Osteocyte (in vitro differentiated cells): ENCODE measurements around the gene ZNF438. TPM values are rescaled to one million over a fixed set of nuclear protein-coding genes. Genes with fewer than 3 reads are reported as not detected.

Experiments used
- DNase-seq: peaks from one replicate; pipeline ENCODE4 v3.0.0; 2021; ENCODE audit warnings: mixed read lengths; ENCODE audit not compliant: unreplicated experiment; ENCODE audit errors: extremely low spot score
- H3K27ac Mint-ChIP-seq: one replicate; pipeline ENCODE4 v1.8.0; 2021; ENCODE audit warnings: mild to moderate bottlenecking, mixed read lengths; ENCODE audit not compliant: unreplicated experiment
- H3K27me3 Mint-ChIP-seq: one replicate; pipeline ENCODE4 v1.8.0; 2021; ENCODE audit warnings: mixed read lengths; ENCODE audit not compliant: unreplicated experiment
- H3K36me3 Mint-ChIP-seq: one replicate; pipeline ENCODE4 v1.8.0; 2021; ENCODE audit warnings: mixed read lengths; ENCODE audit not compliant: unreplicated experiment
- H3K4me1 Mint-ChIP-seq: one replicate; pipeline ENCODE4 v1.8.0; 2021; ENCODE audit warnings: mixed read lengths; ENCODE audit not compliant: unreplicated experiment
- H3K4me3 Mint-ChIP-seq: one replicate; pipeline ENCODE4 v1.8.0; 2021; ENCODE audit warnings: mild to moderate bottlenecking, moderate library complexity, mixed read lengths; ENCODE audit not compliant: unreplicated experiment
- H3K9me3 Mint-ChIP-seq: one replicate; pipeline ENCODE4 v1.8.0; 2021; ENCODE audit warnings: mixed read lengths; ENCODE audit not compliant: unreplicated experiment
- total RNA-seq: library from RNA; stranded (reverse); gene quantifications from 2 replicates; pipeline ENCODE4 v1.2.1, GENCODE V29; 2021
- TF ChIP-seq, protein P1 (sequence below): fragments of 200-600 bp; sonication (generic); IDR thresholded peaks from 2 replicates; pipeline ENCODE4 v1.5.0; 2021; ENCODE audit warnings: antibody characterized with exemption, mild to moderate bottlenecking, moderate library complexity

The ZNF438 gene
- total RNA-seq, 1 donor from 2014 or later: 4.8 TPM

DNA sequence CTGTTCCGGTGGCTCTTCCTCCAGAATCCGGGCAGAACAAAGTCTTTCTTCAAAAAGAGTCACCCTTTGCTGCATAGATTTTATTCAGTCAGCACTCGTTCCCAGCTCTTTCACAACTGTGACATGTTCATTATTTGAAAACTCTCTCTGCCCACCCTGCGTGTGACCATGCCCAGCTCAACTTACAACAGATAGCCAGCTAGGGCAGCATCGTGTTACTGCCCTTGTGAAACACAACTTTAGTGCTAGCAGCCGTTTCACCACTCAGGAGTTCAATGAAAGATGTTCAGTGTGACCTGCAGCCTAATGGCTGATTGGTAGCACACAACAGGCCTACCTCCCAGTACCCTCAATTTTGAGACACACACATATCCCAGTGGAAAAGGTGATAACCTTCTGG lies 57.9 kb downstream of the ZNF438 start:
- H3K36me3 Mint-ChIP-seq: no peaks in the 10 kb centered on the region
- no peak for DNase-seq
- TF ChIP-seq, protein P1, sequence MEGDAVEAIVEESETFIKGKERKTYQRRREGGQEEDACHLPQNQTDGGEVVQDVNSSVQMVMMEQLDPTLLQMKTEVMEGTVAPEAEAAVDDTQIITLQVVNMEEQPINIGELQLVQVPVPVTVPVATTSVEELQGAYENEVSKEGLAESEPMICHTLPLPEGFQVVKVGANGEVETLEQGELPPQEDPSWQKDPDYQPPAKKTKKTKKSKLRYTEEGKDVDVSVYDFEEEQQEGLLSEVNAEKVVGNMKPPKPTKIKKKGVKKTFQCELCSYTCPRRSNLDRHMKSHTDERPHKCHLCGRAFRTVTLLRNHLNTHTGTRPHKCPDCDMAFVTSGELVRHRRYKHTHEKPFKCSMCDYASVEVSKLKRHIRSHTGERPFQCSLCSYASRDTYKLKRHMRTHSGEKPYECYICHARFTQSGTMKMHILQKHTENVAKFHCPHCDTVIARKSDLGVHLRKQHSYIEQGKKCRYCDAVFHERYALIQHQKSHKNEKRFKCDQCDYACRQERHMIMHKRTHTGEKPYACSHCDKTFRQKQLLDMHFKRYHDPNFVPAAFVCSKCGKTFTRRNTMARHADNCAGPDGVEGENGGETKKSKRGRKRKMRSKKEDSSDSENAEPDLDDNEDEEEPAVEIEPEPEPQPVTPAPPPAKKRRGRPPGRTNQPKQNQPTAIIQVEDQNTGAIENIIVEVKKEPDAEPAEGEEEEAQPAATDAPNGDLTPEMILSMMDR: no peak
- no peaks in the 10 kb centered on the region for H3K9me3 Mint-ChIP-seq
- peaks cover 24% of the 10 kb centered on the region for H3K4me1 Mint-ChIP-seq
- peak overlapping the region; percentile 58 for H3K27ac Mint-ChIP-seq
- H3K4me3 Mint-ChIP-seq: no peak overlapping the region
- no peaks in the 10 kb centered on the region for H3K27me3 Mint-ChIP-seq

DNA sequence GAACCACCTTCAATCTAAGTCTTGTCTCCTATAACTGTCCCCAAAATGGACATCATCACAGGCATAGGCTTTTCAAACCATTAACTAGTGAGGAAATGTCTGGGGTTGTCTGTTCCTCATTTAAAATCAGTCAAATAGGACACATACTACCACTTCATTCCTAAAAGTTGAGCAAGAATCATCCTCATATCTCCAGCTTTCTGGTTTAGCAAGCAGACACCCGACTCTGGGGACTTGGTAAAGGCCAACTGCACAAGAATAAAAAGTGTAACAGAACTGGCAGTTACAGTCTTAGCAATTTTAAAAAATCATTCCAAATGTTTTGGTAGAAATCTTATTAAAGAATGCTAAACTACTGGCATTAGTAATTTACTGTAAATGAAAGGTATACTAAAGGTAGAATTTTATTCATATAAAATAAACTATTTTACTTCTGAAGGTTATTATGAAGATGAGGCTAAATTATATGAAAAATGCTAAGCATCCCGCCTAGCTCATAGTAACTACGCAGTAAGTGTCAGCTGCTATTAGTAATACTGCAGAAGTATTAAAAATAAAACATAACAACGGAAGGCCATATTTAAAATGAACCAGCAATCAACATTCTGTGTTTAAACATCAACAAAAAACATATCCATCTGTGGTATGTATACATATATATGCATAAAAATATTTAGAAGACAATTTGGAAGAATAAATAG lies 60.8 kb downstream of the ZNF438 start:
- DNase-seq: no peak
- Mint-ChIP-seq H3K4me3 (no peak overlapping the region), H3K9me3 (no peaks in the 10 kb centered on the region), H3K4me1 (peaks cover 37% of the 10 kb centered on the region), H3K27ac (no peak overlapping the region), H3K36me3 (no peaks in the 10 kb centered on the region), H3K27me3 (no peaks in the 10 kb centered on the region)
- TF ChIP-seq, protein P1: no peak

DNA sequence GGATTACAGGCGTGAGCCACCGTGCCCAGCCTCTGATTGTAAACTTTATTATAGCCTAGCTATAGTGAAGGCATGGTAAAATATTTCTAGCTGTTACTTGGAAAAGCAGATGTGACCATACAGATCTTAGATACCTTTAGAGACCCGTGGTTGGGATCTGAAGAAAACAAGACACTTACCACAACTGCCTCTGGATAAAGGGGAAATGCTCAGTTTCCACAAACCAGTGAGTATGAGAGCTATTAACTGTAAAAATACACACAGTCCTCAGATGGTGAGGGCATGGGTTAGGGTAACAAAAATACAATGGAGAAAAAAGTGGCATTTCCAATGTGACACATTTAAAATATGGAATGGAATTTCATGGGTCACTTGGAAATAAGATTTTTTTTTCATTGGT lies 63.0 kb downstream of the ZNF438 start:
- DNase-seq: no peak
- H3K4me3 Mint-ChIP-seq: no peak overlapping the region
- peaks cover 27% of the 10 kb centered on the region for H3K4me1 Mint-ChIP-seq
- no peaks in the 10 kb centered on the region for H3K27me3 Mint-ChIP-seq
- no peaks in the 10 kb centered on the region for H3K9me3 Mint-ChIP-seq
- H3K36me3 Mint-ChIP-seq: peaks cover 2% of the 10 kb centered on the region
- TF ChIP-seq, protein P1: no peak
- peak overlapping the region; percentile 18 for H3K27ac Mint-ChIP-seq

DNA sequence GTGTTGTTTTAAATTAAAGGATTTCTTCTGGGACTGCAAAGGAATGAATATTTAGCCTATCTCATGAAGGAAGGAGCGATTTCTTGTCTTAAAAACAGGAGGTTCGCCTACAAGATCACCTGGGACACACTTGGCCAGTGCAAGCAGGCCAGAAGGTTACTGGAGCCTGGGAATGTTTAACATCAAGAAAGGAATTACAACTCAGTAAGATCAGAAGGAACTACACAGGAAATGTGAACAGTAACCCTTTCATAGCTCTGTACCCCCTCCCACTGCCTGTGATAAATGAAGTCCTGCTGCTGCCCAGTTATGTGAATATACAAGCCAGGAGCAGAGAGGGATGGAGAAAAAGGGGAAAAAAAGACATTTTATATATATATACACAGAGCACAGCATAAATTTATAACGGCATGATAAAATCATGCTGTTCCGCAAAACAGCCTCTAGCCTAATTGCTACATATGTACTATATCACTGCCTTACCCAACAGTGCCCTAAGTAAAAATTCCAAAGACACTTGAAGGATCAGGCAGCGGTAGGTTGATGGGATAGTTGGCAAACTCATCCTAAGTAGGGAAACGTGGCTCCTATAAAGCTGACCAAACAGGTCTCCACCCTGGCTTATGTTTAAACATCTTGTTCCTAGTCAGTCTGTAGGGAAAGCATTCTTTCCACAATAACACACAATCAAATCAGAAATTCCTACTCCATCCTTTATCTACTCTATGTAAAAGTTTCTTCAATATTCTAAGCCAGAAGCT lies 63.8 kb downstream of the ZNF438 start:
- Mint-ChIP-seq H3K4me3 (no peak overlapping the region), H3K9me3 (no peaks in the 10 kb centered on the region), H3K27ac (peak overlapping the region; percentile 14), H3K36me3 (peaks cover 2% of the 10 kb centered on the region), H3K27me3 (no peaks in the 10 kb centered on the region), H3K4me1 (peaks cover 26% of the 10 kb centered on the region)
- DNase-seq: no peak
- TF ChIP-seq, protein P1: no peak
